A204.1 (cell line): ENCODE results near the gene MIDN.
"Not testable (repeated sequence)": the region's sequence is repeated elsewhere in the genome, so short reads cannot be mapped to it uniquely, and the experiment has no call there.

ENCODE experiments used
- FAIRE-seq: peaks from 2 replicates; lab custom pipeline; 2012; peaks lifted over from hg19 to GRCh38; lab: Jason Lieb, UNC

MIDN gene

GRCh38 chr19:1295169-1296012, 47.0 kb downstream of the MIDN start:
- FAIRE-seq: no peak

- no peak for FAIRE-seq
Measured at GRCh38 chr19:1296078-1296477, 47.7 kb downstream of the MIDN start.

- no peak for FAIRE-seq
Measured at GRCh38 chr19:1296575-1297271, 48.3 kb downstream of the MIDN start.

GRCh38 chr19:1298235-1298634, 49.9 kb downstream of the MIDN start:
- FAIRE-seq: no peak

- FAIRE-seq: no peak
Measured at GRCh38 chr19:1299801-1300200, 51.4 kb downstream of the MIDN start.

GRCh38 chr19:1300744-1301490, 52.5 kb downstream of the MIDN start:
- FAIRE-seq: no peak

- no peak for FAIRE-seq
Measured at GRCh38 chr19:1302533-1303239, 54.3 kb downstream of the MIDN start.

GRCh38 chr19:1304197-1304924, 56.0 kb downstream of the MIDN start:
- FAIRE-seq: no peak

GRCh38 chr19:1305354-1305753, 57.0 kb downstream of the MIDN start:
- FAIRE-seq: not testable (repeated sequence)

- FAIRE-seq: no peak
Measured at GRCh38 chr19:1307320-1307719, 58.9 kb downstream of the MIDN start.

- no peak for FAIRE-seq
Measured at GRCh38 chr19:1307755-1308303, 59.4 kb downstream of the MIDN start.

- no peak for FAIRE-seq
Measured at GRCh38 chr19:1308718-1309117, 60.3 kb downstream of the MIDN start.
